Hematopoietic multipotent progenitor cell treated with erythropoietin and hydrocortisone succinate and interleukin-3 and kit ligand, for 4 days (in vitro differentiated cells): ENCODE results near the gene SLC5A1.

Source experiments
- DNase-seq: peaks from one replicate; pipeline ENCODE4 v3.0.0-alpha.2; 2015

SLC5A1 gene

GRCh38 chr22:32052244-32052643, 9.2 kb downstream of the SLC5A1 start:
- no peak for DNase-seq

- no peak for DNase-seq
Measured at GRCh38 chr22:32052936-32053791, 10.1 kb downstream of the SLC5A1 start.

GRCh38 chr22:32055069-32055468, 12.0 kb downstream of the SLC5A1 start:
- no peak for DNase-seq

- no peak for DNase-seq
Measured at GRCh38 chr22:32058656-32059260, 15.7 kb downstream of the SLC5A1 start.

- no peak for DNase-seq
Measured at GRCh38 chr22:32059426-32059825, 16.4 kb downstream of the SLC5A1 start.

GRCh38 chr22:32063701-32064100, 20.6 kb downstream of the SLC5A1 start:
- no peak for DNase-seq

- no peak for DNase-seq
Measured at GRCh38 chr22:32066820-32067219, 23.8 kb downstream of the SLC5A1 start.

- DNase-seq: no peak
Measured at GRCh38 chr22:32067613-32068012, 24.6 kb downstream of the SLC5A1 start.

- no peak for DNase-seq
Measured at GRCh38 chr22:32069579-32070372, 26.7 kb downstream of the SLC5A1 start.

- DNase-seq: no peak
Measured at GRCh38 chr22:32073262-32073661, 30.2 kb downstream of the SLC5A1 start.

GRCh38 chr22:32073823-32074380, 30.8 kb downstream of the SLC5A1 start:
- no peak for DNase-seq

GRCh38 chr22:32075997-32076760, 33.1 kb downstream of the SLC5A1 start:
- no peak for DNase-seq

- no peak for DNase-seq
Measured at GRCh38 chr22:32076761-32077084, 33.7 kb downstream of the SLC5A1 start.

- no peak for DNase-seq
Measured at GRCh38 chr22:32077151-32077550, 34.1 kb downstream of the SLC5A1 start.

GRCh38 chr22:32079130-32080089, 36.3 kb downstream of the SLC5A1 start:
- DNase-seq: no peak

GRCh38 chr22:32080904-32081303, 37.8 kb downstream of the SLC5A1 start:
- peak; percentile 76 for DNase-seq

- no peak for DNase-seq
Measured at GRCh38 chr22:32082331-32082730, 39.3 kb downstream of the SLC5A1 start.

GRCh38 chr22:32083000-32083399, 39.9 kb downstream of the SLC5A1 start:
- no peak for DNase-seq

GRCh38 chr22:32083814-32084213, 40.8 kb downstream of the SLC5A1 start:
- DNase-seq: no peak

- DNase-seq: no peak
Measured at GRCh38 chr22:32088084-32088483, 45.0 kb downstream of the SLC5A1 start.

GRCh38 chr22:32097018-32097417, 54.0 kb downstream of the SLC5A1 start:
- no peak for DNase-seq
